Fibroblast of mammary gland (primary cell): Measurements from ENCODE around the gene RASSF1.

ENCODE experiments used
- DNase-seq: peaks from one replicate; pipeline ENCODE4 v3.0.0-alpha.2; 2010; ENCODE audit warnings: low read depth
- H3K4me3 ChIP-seq: 2 replicates; pipeline ENCODE4 v1.5.1; 2011; ENCODE audit warnings: low read depth, mild to moderate bottlenecking, low read length, moderate library complexity; ENCODE audit not compliant: control insufficient read depth
- CTCF ChIP-seq: conservative IDR thresholded peaks from 2 replicates; pipeline ENCODE4 v1.5.1; 2011; ENCODE audit warnings: low read depth, low read length, inconsistent platforms; ENCODE audit not compliant: control insufficient read depth, insufficient read depth

RASSF1 gene

GRCh38 chr3:50338965-50339364 lies 1.7 kb downstream of the RASSF1 start:
- DNase-seq, result no peak
- TF ChIP-seq CTCF, result no peak
- H3K4me3 ChIP-seq, result peak overlapping the region; percentile 79

GRCh38 chr3:50337175-50337861 lies 3.3 kb downstream of the RASSF1 start:
- peak; percentile 99 for DNase-seq

GRCh38 chr3:50336452-50337174 lies 4.0 kb downstream of the RASSF1 start:
- peak; percentile 46 for DNase-seq
- TF ChIP-seq CTCF, result no peak
- peak overlapping the region; percentile 96 for H3K4me3 ChIP-seq

More at GRCh38 chr3:50337175-50337861, 3.3 kb downstream of the RASSF1 start:
- peak overlapping the region; percentile 96 for H3K4me3 ChIP-seq
- TF ChIP-seq CTCF, result no peak

DNA sequence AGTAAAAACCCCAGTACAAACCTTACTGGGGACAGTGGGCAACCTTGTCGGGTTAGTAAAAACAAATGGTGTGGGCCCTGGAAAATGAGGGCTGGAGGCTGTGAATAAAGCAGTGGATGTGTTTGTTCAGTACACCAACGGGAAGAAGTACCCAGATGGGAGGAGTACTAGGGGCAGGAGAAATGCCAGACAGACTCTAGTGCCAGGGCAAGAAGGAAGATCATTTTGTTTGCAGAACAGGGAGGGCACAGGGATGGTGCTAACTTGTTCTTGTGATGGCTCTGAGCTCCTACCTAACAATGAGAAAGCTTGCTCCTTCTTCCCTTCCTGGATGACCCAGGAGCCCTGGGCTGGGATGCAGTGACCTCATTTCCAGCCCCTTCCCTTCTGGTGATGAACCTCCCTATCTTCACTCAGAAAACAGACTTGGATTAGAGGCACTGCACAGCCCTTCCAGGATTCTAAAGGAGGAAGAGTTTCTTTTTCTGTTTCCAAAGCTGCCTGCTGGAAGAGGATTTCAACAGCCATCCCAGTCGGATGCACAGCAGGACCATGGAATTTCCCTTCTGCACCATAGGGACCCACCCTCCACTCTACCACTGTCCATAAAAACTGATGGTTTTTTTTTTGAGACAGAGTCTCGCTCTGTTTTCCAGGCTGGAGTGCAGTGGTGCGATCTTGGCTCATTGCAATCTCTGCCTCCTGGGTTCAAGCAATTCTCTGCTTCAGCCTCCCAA lies 6.1 kb downstream of the RASSF1 start:
- DNase-seq, result no peak
- no peak for TF ChIP-seq CTCF
- H3K4me3 ChIP-seq, result peak overlapping the region; percentile 13

DNA sequence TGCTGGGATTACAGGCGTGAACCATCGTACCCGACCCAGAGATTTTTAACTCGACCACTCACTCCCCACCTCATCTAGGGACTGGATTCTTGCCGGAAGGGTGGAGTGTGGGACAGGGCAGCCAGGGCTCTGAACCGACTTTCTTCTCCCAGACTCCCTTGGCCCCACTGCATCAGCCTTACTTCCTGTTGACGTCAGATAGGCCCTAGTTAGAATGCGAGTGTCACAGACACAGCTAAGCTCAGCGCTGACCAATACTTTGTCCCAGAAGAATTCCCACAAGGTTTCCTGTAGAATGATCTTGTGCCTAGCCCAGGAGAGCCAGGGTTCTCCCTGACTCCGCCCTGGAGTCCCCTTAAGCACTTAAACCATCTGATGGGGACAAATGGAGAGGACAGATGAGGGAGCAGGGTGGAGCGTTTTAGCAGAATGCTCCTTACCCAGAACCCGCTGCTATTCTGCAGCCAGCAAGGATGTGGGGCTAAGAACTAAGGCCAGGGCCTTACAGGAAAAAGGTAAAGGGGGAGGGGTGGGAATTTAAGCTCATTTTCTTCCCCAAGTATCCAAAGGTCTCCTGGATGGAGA lies 6.8 kb downstream of the RASSF1 start:
- peak overlapping the region; percentile 13 for H3K4me3 ChIP-seq
- no peak for TF ChIP-seq CTCF

DNA sequence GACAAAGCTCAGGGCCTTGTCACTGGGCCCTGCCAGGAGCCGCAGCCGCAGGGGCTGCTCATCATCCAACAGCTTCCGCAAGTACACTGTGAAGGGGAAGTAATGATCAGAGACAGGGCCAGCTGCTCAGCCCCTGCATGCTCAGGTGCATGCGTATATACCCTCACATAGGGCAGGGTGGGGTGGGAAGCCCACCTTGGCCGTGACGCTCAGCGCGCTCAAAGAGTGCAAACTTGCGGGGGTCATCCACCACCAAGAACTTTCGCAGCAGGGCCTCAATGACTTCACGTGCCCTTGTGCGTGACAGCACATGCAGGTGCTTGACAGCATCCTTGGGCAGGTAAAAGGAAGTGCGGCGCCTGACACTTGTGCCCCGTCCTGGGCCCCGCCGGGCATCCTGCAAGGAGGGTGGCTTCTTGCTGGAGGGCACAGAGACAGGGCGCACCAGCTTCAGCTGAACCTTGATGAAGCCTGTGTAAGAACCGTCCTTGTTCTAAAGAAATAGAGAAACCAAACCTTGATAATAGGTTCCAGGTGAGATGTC lies 9.2 kb downstream of the RASSF1 start:
- H3K4me3 ChIP-seq, result no peak overlapping the region
- TF ChIP-seq CTCF, result no peak
- DNase-seq, result no peak

More for the DNA sequence above, 6.8 kb downstream of the RASSF1 start:
- peak; percentile 93 for DNase-seq
